ENCODE results near the gene PPM1E. TPM values are rescaled to one million over a fixed set of nuclear protein-coding genes. Genes with fewer than 3 reads are reported as not detected.
A peak's percentile ranks its signal among the peaks of the same experiment; 100 is the strongest.

Gene PPM1E
- polyA plus RNA-seq, 3 donors, result not detected

GRCh38 chr17:59008737-59009136 is 253.1 kb downstream of the PPM1E start:
- no peaks in the 10 kb centered on the region for H4K20me1 ChIP-seq (ENCODE audit: insufficient read depth, low read length)
- H3K9me3 ChIP-seq (replicated peaks in 1 of 2; ENCODE audit: control insufficient read depth in 1 of 2, insufficient read depth in 1 of 2, low read length in 2 of 2), result no peaks in the 10 kb centered on the region
- H3K4me1 ChIP-seq (ENCODE audit: control insufficient read depth in 1 of 2, insufficient read depth in 2 of 2, low read length in 2 of 2), result peaks cover 2 to 7% of the 10 kb centered on the region in 2 donors
- Mint-ChIP-seq H3K27me3 (ENCODE audit: low read depth in 3 of 3) (no peaks in the 10 kb centered on the region), H3K4me3 (no peak overlapping the region), H3K9me3 (no peaks in the 10 kb centered on the region), H3K4me1 (peaks cover 5% of the 10 kb centered on the region), H3K27ac (peak overlapping the region in 1 of 7 donors; percentile 27), H3K36me3 (peaks cover 24 to 28% of the 10 kb centered on the region in 2 donors)
- DNase-seq, result no peak
- H3K27me3 ChIP-seq (ENCODE audit: control insufficient read depth in 2 of 2, insufficient read depth in 2 of 2, low read length in 2 of 2), result no peaks in the 10 kb centered on the region
- H3K79me2 ChIP-seq (ENCODE audit: insufficient read depth, low read length), result no peaks in the 10 kb centered on the region
- H2AFZ ChIP-seq (ENCODE audit: insufficient read depth, low read depth, low read length, poor library complexity, severe bottlenecking), result no peak overlapping the region
- peaks cover 13 to 42% of the 10 kb centered on the region in 2 donors for H3K36me3 ChIP-seq (replicated peaks in 1 of 2; ENCODE audit: control insufficient read depth in 1 of 2, insufficient read depth in 2 of 2, low read length in 2 of 2)
- no peak for TF ChIP-seq CTCF (IDR thresholded peaks at IDR 0.05)
- H3K27ac ChIP-seq (ENCODE audit: low read depth in 1 of 2, low read length in 2 of 2), result no peak overlapping the region
- no CpG with 5 or more reads among the region's 2 CpGs for WGBS (ENCODE audit: insufficient coverage)
- H3K4me2 ChIP-seq (replicated peaks; ENCODE audit: extremely low read depth, low read length, poor library complexity, severe bottlenecking), result no peak overlapping the region
- H3K4me3 ChIP-seq (replicated peaks in 1 of 3; ENCODE audit: low read depth in 2 of 3, low read length in 3 of 3), result no peak overlapping the region
- intact Hi-C loops (cut with micrococcal nuclease), result loop anchor here (5.0 kb wide), 1 partner anchor 421 kb away; no protein-coding TSS in a partner anchor
- no peak overlapping the region for H3K9ac ChIP-seq (ENCODE audit: insufficient read depth, low read length, poor library complexity, severe bottlenecking)

- Histone ChIP-seq H3K9ac (ENCODE audit: insufficient read depth, low read length, poor library complexity, severe bottlenecking) (no peak overlapping the region), H3K4me3 (replicated peaks in 1 of 3; ENCODE audit: low read depth in 2 of 3, low read length in 3 of 3) (no peak overlapping the region), H2AFZ (ENCODE audit: insufficient read depth, low read depth, low read length, poor library complexity, severe bottlenecking) (no peak overlapping the region), H4K20me1 (ENCODE audit: insufficient read depth, low read length) (no peaks in the 10 kb centered on the region), H3K4me1 (ENCODE audit: control insufficient read depth in 1 of 2, insufficient read depth in 2 of 2, low read length in 2 of 2) (no peaks in the 10 kb centered on the region), H3K27me3 (ENCODE audit: control insufficient read depth in 2 of 2, insufficient read depth in 2 of 2, low read length in 2 of 2) (no peaks in the 10 kb centered on the region), H3K9me3 (replicated peaks in 1 of 2; ENCODE audit: control insufficient read depth in 1 of 2, insufficient read depth in 1 of 2, low read length in 2 of 2) (no peaks in the 10 kb centered on the region), H3K27ac (ENCODE audit: low read depth in 1 of 2, low read length in 2 of 2) (no peak overlapping the region), H3K36me3 (replicated peaks in 1 of 2; ENCODE audit: control insufficient read depth in 1 of 2, insufficient read depth in 2 of 2, low read length in 2 of 2) (peaks cover 13 to 47% of the 10 kb centered on the region in 2 donors), H3K4me2 (replicated peaks; ENCODE audit: extremely low read depth, low read length, poor library complexity, severe bottlenecking) (no peak overlapping the region), H3K79me2 (ENCODE audit: insufficient read depth, low read length) (no peaks in the 10 kb centered on the region)
- Mint-ChIP-seq H3K36me3 (peaks cover 33 to 34% of the 10 kb centered on the region in 2 donors), H3K9me3 (no peaks in the 10 kb centered on the region), H3K27ac (no peak overlapping the region), H3K27me3 (ENCODE audit: low read depth in 3 of 3) (no peaks in the 10 kb centered on the region), H3K4me1 (no peaks in the 10 kb centered on the region), H3K4me3 (no peak overlapping the region)
- TF ChIP-seq CTCF (IDR thresholded peaks at IDR 0.05), result no peak
- DNase-seq, result no peak
- intact Hi-C loops (cut with micrococcal nuclease), result no loop called here
- WGBS (ENCODE audit: insufficient coverage), result 100% methylated on average over 2 of the region's 2 CpGs
Measured at GRCh38 chr17:59010026-59010425, 254.4 kb downstream of the PPM1E start.

Data from CD14-positive monocyte (primary cell).